Measurements from ENCODE around the gene TRIP12. TPM values are rescaled to one million over a fixed set of nuclear protein-coding genes. Genes with fewer than 3 reads are reported as not detected.
A peak's percentile ranks its signal among the peaks of the same experiment; 100 is the strongest.

TRIP12 gene
- total and polyA plus RNA-seq, 2 experiments from 2014 or later = 21.5 to 133 TPM

DNA sequence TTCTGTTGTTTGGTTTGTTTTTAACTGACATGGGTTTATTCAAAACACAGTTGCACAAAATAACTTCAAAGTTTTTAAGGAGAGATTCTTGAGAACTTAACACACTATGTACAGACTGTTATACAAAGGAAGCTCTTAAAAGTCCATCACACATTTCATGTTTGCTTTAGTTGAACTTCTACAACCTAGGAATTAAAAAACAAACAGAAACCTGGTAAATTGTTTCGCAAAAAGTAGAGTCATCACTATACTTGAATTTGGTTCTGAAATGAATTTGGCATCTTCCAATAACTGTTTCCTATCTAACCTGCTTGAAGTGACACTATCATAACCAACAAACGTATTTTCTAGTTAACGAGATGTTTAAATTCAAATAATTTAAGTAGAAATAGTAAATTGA, 21.8 kb downstream of the TRIP12 start:
- Histone ChIP-seq H3K4me3 (no peak overlapping the region), H3K79me2 (replicated peaks; ENCODE audit: insufficient read depth) (peaks cover 100% of the 10 kb centered on the region), H3K9me2 (ENCODE audit: insufficient read depth) (no peaks in the 10 kb centered on the region), H3K27ac (ENCODE audit: low read depth) (no peak overlapping the region), H3K4me1 (ENCODE audit: insufficient read depth) (peaks cover 12% of the 10 kb centered on the region; the same call in 1 of the 2 replicates), H3K27me3 (ENCODE audit: insufficient read depth) (no peaks in the 10 kb centered on the region), H3K36me3 (ENCODE audit: insufficient read depth) (no peaks in the 10 kb centered on the region), H3F3A (replicated peaks; ENCODE audit: low read depth) (no peaks in the 10 kb centered on the region), H2AFZ (no peak overlapping the region), H3K4me2 (no peak overlapping the region), H4K20me1 (replicated peaks; ENCODE audit: insufficient read depth) (peaks cover 22% of the 10 kb centered on the region)
- Mint-ChIP-seq H3K4me1 (peaks cover 17% of the 10 kb centered on the region; the same call in 2 of the 3 replicates), H3K27ac (no peak overlapping the region), H3K36me3 (ENCODE audit: low read depth) (peaks cover 4% of the 10 kb centered on the region; the same call in 2 of the 3 replicates), H3K9me3 (no peaks in the 10 kb centered on the region), H3K4me3 (no peak overlapping the region), H3K27me3 (ENCODE audit: insufficient read depth, low read depth, poor library complexity) (no peaks in the 10 kb centered on the region)
- ATAC-seq (no peak), DNase-seq (ENCODE audit: low spot score) (no peak)
- TF ChIP-seq CREB1 (CRISPR knock-in tag; IDR thresholded peaks at IDR 0.05; ENCODE audit: low read depth) (no peak), NANOG (IDR thresholded peaks at IDR 0.05; ENCODE audit: borderline replicate concordance) (no peak), ZNF331 (CRISPR knock-in tag; IDR thresholded peaks at IDR 0.05; ENCODE audit: low read depth) (no peak), STAT1 (IDR thresholded peaks at IDR 0.05; ENCODE audit: unreplicated experiment) (no peak), POLR2AphosphoS5 (IDR thresholded peaks at IDR 0.05; ENCODE audit: low read depth) (no peak)
- TF ChIP-seq, protein P1, sequence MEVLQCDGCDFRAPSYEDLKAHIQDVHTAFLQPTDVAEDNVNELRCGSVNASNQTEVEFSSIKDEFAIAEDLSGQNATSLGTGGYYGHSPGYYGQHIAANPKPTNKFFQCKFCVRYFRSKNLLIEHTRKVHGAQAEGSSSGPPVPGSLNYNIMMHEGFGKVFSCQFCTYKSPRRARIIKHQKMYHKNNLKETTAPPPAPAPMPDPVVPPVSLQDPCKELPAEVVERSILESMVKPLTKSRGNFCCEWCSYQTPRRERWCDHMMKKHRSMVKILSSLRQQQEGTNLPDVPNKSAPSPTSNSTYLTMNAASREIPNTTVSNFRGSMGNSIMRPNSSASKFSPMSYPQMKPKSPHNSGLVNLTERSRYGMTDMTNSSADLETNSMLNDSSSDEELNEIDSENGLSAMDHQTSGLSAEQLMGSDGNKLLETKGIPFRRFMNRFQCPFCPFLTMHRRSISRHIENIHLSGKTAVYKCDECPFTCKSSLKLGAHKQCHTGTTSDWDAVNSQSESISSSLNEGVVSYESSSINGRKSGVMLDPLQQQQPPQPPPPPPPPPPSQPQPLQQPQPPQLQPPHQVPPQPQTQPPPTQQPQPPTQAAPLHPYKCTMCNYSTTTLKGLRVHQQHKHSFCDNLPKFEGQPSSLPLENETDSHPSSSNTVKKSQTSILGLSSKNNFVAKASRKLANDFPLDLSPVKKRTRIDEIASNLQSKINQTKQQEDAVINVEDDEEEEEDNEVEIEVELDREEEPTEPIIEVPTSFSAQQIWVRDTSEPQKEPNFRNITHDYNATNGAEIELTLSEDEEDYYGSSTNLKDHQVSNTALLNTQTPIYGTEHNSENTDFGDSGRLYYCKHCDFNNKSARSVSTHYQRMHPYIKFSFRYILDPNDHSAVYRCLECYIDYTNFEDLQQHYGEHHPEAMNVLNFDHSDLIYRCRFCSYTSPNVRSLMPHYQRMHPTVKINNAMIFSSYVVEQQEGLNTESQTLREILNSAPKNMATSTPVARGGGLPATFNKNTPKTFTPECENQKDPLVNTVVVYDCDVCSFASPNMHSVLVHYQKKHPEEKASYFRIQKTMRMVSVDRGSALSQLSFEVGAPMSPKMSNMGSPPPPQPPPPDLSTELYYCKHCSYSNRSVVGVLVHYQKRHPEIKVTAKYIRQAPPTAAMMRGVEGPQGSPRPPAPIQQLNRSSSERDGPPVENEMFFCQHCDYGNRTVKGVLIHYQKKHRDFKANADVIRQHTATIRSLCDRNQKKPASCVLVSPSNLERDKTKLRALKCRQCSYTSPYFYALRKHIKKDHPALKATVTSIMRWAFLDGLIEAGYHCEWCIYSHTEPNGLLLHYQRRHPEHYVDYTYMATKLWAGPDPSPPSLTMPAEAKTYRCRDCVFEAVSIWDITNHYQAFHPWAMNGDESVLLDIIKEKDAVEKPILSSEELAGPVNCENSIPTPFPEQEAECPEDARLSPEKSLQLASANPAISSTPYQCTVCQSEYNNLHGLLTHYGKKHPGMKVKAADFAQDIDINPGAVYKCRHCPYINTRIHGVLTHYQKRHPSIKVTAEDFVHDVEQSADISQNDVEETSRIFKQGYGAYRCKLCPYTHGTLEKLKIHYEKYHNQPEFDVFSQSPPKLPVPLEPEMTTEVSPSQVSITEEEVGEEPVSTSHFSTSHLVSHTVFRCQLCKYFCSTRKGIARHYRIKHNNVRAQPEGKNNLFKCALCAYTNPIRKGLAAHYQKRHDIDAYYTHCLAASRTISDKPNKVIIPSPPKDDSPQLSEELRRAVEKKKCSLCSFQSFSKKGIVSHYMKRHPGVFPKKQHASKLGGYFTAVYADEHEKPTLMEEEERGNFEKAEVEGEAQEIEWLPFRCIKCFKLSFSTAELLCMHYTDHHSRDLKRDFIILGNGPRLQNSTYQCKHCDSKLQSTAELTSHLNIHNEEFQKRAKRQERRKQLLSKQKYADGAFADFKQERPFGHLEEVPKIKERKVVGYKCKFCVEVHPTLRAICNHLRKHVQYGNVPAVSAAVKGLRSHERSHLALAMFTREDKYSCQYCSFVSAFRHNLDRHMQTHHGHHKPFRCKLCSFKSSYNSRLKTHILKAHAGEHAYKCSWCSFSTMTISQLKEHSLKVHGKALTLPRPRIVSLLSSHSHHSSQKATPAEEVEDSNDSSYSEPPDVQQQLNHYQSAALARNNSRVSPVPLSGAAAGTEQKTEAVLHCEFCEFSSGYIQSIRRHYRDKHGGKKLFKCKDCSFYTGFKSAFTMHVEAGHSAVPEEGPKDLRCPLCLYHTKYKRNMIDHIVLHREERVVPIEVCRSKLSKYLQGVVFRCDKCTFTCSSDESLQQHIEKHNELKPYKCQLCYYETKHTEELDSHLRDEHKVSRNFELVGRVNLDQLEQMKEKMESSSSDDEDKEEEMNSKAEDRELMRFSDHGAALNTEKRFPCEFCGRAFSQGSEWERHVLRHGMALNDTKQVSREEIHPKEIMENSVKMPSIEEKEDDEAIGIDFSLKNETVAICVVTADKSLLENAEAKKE (CRISPR knock-in tag; IDR thresholded peaks at IDR 0.05) = no peak

DNA sequence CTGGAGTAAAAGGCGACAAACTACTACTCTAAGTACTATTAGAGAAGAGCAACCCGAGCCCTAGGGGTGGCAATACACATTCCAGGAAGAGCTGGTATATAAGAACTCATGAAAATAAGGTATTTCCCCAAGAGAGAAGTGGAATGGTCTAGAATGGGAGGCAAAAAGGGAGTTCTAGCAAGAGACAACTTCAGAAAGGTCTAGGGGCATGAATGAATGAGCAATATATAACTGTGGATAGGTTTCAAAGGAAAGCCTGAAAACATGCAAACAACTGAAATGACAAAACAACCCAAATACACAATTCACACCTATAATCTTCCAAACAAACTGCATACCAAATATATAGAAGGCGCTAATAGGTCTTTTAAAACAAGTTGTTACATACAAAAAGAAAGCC, 22.2 kb downstream of the TRIP12 start:
- no peak overlapping the region for H3K4me3 Mint-ChIP-seq
- Histone ChIP-seq H4K20me1 (replicated peaks; ENCODE audit: insufficient read depth) (peaks cover 18% of the 10 kb centered on the region), H3F3A (replicated peaks; ENCODE audit: low read depth) (no peaks in the 10 kb centered on the region), H2AFZ (no peak overlapping the region), H3K36me3 (ENCODE audit: insufficient read depth) (no peaks in the 10 kb centered on the region), H3K4me3 (no peak overlapping the region), H3K79me2 (replicated peaks; ENCODE audit: insufficient read depth) (peaks cover 100% of the 10 kb centered on the region), H3K9me2 (ENCODE audit: insufficient read depth) (no peaks in the 10 kb centered on the region), H3K4me1 (ENCODE audit: insufficient read depth) (peaks cover 12% of the 10 kb centered on the region; the same call in 1 of the 2 replicates), H3K4me2 (no peak overlapping the region), H3K27me3 (ENCODE audit: insufficient read depth) (no peaks in the 10 kb centered on the region), H3K27ac (ENCODE audit: low read depth) (no peak overlapping the region)
- peaks cover 21% of the 10 kb centered on the region; the same call in 2 of the 3 replicates for H3K4me1 Mint-ChIP-seq
- H3K27me3 Mint-ChIP-seq (ENCODE audit: insufficient read depth, low read depth, poor library complexity) = no peaks in the 10 kb centered on the region
- no peak for TF ChIP-seq POLR2AphosphoS5 (IDR thresholded peaks at IDR 0.05; ENCODE audit: low read depth)
- H3K27ac Mint-ChIP-seq = peak overlapping the region; percentile 48
- DNase-seq (ENCODE audit: low spot score) (no peak), ATAC-seq (no peak)
- peaks cover 4% of the 10 kb centered on the region; the same call in 1 of the 3 replicates for H3K36me3 Mint-ChIP-seq (ENCODE audit: low read depth)
- H3K9me3 Mint-ChIP-seq = no peaks in the 10 kb centered on the region

Data from GM23338 (cell line).